ENCODE results near the gene GRIA1.

GRIA1 gene

DNA sequence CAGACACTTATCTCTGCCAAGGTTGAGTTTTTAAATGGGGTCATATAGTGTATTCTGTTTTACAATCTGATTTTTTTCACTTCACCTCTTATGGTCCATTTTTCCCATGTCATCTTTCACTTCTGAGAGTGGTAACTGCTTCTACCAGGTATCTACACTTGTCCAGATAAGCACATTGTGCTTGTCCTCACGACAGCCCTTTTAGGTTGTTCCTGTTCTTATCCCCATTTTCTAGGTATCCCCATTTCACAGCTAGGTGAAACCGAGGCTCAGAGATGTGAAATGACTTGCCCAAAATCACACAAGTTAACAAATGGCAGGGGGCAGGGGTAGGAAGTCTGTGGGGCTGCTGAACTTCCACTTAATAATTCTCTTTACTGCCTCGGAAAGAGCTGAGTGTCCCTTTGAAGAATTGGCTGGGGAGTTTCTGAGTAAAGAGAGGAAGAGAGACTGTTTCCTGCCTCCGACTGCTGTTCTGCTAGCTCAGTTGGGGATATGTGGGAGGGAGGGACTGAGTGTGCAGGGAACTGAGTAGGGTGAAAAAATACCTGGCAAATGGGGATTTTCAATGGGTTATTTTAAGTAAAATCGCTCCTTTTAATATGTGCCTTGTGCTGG is 255.4 kb downstream of the GRIA1 start:
- DNase-seq = peak; percentile 40

DNA sequence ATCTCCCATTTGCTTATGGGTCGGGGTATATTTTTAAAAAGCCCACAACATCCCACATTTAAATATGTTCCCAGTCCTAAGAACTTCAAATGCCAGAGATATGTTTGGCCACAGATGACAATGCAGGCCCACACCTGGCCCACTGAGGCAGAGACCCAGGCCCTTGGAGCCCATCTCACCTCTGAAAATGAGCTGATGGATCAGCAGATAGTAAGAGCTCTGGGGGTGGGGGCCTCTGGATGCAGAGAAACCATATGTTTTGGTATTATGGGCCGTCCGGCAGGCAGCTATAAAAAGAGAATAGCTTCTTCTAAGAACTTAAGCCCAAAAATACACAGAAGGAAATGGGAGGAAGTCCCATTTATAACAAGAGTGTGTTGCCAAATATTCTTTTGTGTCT is 256.0 kb downstream of the GRIA1 start:
- no peak for DNase-seq

DNA sequence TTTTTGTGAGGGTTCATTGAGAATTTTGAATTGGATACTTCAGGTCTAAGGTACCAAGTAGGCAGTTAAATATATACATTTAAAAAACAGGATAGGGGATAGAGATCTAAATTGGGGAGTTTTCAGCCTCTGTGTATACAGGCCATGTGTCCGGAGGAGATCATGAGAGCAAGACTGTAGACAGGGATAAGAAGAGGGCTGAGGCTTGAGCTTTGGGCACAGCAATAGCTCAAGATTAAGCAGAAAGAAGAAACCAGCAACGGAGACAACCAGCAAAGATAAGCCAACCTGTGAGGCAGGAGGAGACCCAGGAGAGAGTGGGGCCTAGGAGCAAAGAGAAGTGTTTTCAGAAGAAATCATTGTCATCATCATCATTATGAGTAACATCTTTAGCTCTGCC is 258.4 kb downstream of the GRIA1 start:
- no peak for DNase-seq

DNA sequence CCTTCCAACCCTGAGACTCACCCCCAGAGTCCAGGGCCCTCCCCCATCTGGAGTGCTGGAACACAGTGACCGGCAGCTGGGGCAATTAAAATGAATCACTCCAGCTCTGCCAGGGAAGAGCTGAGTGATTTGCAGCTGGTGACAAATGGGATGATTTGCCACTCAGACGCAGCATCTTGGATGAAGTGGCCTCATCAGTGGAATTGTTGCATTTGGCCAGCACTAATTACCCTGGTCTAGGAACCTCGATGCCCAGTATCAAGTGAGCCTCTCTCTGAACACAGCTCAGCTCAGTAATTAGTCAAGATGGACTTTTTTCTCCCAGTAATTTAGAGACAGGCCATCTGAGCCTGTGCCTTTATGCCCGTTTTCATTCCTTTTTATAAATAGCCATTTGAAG is 259.5 kb downstream of the GRIA1 start:
- no peak for DNase-seq

DNA sequence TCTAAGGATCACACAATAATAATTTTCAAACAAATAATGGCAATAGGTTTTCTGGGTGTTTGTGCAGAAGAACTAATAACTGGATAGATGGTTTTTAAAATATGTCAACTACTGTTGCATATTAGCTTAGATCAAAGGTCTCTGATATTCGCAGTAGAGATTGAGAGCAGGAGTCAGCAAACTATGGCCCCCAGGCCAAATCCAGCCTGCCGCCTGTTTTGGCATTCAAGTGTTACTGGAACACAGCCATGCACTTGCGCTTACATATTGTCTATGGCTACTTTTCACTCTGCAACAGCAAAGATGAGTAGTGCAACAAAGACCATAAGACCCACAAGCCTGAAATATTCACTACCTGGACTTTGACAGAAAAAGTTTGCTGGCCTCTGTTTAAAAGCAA is 260.8 kb downstream of the GRIA1 start:
- no peak for DNase-seq

DNA sequence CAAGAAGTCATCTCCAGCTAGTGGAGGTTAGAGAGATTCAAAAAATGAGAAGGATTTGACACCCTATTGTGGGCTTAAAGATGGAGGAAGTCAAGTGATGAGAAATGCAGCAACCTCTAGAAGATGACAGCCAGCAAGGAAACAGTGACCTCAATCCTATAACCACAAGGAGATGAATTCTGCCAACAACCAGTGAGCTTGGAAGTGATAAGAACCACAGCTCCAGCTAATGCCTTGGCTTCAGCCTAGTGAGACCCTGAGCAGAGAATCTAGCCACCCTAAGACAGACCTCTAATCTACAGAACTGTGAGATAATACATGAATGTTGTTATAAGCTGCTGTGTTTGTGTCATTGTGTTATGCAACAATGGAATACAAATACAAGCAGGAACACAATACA is 262.4 kb downstream of the GRIA1 start:
- peak; percentile 69 for DNase-seq

DNA sequence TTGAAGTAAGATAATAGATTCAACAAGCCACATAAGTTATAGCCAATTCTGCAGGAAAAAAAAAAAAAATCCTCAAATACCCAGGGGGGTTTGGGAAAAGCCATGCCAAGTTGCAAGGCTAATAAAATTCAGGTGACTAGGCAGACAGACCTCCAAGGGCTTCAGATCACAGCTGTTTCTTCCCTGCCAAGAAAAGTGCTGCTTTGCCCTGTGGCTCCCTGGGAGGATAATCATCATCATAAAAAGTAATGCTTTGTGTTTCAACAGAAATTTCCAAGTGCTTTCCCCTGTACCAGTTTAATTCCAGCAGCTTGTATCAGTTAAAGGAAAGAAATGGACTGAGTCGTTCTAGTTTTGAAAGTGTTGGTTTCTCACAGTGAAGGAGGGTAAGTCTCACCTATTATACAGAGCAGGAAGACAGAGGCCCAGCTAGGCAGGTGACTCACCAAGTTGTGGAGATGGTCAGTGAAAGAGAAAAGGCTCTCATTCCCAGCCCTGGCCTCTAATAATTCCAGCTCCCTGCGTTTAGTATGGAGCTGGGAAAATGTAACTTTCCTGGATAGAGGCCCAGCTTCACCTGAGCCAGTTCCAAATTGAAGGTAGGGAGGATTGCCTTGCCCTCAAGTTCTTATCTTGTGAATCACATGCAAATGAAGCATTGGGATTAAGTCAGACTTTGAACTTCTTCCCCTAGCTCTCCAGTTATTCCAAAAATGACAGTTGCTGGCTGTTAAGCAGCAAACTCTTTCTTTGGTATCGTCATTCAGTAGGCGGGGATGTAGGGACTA is 263.4 kb downstream of the GRIA1 start:
- no peak for DNase-seq

DNA sequence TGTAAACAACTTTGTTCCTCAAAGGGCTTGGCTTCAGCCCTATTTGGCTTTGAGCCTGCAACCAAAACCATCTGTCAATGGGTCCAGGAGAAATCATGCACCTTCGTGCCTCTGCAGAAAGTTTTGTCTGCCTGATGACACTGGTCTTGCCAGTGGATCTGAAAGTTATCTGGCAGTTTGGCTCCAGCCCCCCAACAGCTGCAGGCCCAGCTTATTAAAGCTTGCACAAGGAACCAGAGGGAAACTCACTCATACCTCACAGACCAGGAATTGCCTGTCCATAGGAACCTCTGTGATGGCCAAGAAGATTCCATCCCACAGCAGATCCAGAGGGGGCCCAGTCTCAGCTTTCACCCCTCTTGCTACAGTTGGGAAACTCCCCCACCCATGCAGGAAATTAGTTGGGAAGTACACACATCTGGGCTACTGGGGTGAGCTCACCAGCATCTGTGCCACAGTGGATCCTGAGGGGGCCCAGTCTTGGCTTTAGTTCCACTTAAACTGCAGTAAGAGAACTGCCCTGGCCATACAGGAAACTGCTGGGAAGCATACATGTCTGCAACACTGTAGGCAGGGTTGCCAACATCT is 265.5 kb downstream of the GRIA1 start:
- no peak for DNase-seq

DNA sequence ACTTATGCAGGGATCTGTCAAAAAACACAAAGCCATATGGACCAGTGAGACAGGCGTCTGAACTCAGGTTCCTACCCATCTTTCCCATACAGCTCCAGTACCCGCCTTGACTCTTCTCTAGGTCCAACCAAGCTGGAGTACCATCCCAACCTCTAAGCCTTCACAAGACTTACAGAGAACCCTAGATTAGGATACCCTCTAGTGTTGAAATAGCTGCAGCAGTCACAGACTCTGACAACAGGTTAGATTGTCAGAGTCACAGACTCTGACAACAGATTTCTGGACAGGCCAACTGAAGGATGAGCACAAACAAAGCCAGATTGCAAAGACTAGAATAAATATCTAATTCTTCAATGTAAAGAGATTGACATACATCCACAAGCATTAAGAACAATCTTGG is 266.1 kb downstream of the GRIA1 start:
- no peak for DNase-seq

DNA sequence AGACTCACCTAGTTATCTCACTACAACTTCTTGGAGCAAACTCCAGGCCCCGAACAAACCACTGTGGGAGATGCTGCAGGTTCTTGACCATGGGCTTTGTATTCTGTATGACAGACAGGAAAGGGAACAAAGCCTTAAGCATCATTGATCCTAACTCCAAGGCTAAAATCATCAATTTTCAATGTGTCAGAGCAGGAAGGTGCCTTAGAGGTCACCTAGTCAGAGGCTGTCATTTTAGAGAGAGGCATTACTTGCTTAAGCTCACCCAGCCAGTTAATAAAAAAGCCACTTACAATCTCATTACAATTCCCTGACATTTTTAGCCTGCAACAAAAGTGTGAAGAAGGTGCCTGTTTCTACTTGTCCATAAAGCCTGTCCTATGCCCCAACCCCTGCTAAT is 275.5 kb downstream of the GRIA1 start:
- DNase-seq = no peak

DNA sequence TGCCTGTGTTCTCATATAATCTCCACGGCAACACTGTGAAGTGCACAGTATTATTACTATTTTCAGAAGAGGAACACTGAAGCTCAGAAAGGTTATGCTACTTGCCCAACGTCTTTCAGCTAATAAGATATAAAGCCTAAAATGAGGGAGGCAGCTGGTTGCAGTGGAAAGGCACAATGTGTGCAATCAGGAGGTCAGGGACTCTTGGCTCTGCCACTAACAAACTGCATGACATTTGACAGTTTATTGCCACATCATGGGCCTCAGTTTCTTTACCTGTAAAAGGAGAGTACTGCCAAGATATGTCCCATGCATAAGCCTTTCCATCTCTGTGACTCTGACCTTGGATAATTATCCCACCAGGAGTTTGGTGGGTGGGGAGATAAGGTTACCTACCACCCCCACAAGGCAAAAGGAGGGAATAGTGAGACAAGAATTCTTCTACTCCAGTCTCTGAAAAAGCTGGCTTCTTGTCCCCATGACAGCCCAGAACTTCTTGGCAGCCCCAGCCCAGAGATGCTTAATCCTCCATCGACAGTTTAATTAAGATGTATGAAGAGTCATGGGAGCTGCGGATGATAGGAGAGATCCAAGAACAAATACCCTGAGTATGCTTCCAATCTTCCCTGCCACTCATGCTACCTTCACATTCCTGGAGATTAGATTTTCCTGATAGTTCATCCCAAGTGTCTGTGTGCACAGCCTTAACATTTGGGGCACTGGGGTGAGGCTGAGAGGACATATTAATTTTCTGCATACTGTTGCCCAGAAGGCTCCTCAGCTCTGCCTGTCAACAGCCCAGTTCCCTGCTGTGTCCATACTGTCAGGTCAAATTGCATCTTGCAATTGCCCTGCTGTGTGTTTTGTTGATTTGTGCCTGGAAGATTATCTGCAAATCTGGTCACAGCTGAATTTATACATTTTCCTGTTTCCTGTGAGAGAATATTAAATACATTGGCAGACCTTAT is 277.0 kb downstream of the GRIA1 start:
- DNase-seq = no peak

DNA sequence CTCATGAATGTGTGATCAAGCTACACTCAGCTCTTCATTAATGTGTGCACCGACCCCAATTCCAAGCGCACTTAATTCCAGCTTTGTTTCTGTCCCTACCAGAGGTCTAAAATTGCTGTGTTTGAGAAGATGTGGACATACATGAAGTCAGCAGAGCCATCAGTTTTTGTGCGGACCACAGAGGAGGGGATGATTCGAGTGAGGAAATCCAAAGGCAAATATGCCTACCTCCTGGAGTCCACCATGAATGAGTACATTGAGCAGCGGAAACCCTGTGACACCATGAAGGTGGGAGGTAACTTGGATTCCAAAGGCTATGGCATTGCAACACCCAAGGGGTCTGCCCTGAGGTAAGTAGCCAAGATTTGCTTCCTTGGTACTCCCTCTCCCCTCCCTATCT is 279.6 kb downstream of the GRIA1 start:
- DNase-seq = no peak

DNA sequence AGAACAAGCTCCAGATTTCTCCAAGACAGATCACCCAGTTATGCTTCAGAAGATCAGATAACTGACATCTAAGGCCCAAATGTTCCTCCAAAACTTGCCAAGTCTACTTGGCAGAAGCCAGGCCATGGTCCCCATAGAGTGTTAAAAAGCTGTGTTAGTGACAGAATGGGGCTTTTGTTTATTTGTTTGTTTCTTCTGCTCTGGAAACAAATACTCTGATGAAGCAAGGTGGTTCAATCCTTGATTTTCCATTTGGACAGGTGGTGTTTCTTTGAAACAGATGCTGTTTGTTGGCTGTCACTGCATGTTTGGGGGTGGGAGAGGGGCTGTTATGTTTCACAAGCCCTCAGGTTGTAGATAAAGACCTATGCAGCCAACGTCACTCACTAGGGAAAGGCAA is 284.2 kb downstream of the GRIA1 start:
- no peak for DNase-seq

DNA sequence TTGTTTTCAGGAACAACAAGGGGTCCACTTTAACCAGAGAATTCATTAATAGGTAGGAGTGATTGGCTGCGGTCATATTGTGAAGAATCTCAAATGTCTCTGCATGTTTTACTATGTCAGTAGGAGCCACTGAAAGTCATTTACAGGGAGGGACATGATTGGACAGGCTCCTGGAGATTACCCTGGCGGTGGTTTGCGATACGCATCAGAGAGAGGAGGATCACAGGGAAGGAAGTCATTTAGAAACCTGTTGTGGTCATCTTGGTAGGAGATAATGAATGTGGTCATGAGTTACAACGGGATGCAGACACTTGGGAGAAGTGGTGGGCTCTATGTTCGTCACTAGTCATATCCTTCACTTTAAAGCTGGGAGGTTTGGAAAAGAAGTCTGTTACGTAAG is 285.5 kb downstream of the GRIA1 start:
- DNase-seq = no peak

DNA sequence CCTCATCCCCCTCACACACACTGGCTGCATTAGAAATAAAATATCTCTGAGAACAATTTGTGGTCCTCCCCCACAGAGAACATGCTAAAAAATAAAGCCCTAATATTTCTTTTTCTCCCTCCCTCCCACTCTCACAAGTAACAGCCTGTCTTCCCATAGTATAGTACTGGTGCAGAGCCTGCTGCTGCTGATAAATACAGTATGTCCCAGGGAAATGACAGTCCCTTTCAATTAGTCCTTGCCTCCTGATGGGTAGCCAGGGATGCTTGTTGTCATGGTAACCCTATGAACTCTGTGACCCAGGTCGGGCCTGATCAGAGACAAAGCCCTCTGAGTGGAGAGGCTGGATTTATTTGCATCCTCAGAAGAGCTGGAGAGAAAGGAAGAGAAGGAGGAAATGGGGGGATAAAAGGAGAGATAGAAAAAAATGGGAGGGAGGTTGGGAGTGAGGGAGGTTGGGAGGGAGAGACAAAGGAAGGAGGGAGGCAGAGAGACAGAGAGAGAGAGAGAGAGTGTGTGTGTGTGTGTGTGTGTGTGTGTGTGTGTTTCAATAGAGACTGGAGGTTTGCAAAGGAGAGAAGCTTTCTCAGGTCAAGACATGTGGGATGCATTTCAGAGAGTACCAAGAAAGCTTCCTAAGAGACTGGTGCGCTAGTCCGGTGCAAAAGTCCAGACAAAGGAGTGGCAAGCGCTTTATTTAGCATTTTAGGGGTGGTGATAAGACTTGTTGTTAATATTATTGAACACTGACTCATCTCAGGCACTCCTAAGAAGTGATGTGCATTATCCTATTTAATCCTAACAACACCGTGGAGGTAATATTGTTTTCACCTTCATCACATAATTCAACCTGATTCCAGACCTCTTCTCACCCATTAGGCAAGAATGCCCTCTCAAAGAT is 287.5 kb downstream of the GRIA1 start:
- no peak for DNase-seq

DNA sequence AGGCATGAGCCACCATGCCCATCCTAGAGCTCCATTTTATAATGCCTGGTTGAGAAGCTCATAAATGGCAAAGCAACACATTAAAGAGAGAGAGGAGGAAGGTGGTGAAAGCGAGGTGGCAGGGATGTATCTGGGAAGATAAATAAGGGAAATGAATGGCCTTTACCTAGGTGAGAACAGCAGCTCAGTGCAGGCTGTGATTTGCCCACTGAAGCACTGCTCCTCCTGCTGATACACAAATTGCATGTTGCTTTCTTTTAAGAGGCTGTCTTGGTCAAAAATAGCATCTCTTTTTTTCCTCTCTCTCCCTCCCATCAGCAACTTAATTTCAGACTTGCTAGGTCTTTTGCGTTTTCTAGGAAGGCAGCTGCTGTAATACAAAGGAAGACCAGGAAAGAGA is 289.4 kb downstream of the GRIA1 start:
- DNase-seq = no peak

DNA sequence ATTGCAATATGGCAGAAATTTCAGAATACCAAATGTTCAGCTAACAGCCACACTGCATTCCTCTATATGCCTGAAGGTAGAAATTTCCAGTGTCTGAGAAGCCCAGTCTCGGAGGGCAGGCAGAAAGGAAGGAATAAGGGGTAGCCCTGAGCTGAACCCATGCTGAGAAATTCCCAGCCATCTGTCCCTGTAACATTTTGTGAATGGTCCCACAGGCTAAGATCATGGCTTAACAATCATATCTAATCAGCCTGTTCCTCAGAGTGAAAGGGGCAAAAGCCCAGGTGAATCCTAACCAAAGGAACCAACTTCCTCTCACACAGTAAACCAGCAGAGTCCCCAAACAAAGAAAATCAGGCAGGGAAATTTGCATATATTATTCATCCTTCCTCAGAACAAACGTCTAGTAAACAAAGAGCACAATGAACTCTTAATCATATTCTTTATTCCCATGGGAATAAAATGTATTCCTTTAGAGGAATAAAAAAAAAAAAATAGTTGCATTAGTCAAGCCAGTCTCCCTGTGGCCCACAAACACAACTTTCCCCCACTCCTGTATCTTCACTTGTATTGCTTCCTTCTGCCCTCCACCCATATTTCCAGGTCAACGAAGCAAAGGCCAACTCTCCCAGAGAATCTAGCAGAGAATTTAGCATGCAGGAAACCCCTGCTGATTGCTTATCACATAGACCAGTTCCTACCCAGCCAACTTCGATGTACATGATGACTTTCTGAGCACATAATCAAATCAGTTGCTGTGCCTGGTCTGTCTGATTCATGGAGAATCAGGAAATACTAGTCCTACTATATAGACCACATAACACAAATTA is 290.6 kb downstream of the GRIA1 start:
- no peak for DNase-seq

DNA sequence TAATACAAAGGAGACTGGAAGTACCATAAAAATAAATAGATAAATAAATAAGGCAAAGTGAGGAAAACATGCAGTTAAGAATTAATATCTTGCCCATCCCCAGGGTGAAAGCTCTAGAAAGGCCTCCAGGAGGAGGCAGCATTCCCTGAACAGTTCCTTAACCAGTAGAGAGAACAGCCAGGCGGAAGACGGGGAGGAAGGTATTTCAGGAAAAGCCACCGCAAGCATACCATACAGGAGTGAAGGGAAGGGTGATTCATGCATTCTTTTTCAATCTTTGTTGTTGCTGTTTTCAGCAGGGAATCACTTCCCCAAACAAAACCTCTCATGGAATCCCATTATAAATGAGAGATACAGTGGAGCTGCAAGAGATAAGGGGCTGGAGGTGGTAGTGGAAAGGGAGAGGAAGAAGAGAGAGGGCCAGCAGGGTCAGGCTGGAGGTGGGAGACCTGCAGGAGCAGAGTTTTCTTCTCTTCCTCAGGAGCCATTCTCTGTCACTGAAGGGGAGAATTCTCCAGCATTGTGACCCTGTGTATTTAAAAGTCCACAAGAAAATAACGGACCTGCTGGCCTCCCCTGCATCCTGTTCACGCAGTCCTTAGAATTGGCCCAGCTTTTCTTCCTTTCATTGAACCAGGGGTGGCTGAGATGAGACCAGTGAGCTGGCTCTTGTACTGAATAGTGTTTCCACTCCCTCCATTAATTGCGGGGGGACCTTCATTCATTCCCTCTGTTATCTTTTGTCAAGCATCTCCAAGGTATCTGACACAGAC is 292.3 kb downstream of the GRIA1 start:
- DNase-seq = no peak

DNA sequence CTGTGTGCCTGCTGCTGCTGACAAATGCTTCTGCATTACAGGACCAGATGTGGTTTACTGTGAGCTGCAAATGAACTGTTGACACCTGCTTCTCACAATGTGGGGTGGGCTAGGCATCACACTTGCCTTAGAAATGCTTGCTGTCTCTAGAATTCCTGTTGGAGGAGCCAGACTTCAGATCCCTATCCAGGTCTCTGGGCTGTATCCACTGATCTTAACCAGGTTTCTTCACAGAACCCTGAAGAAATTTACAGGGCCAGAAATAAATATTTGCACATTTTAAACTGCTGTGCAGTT is 292.8 kb downstream of the GRIA1 start:
- no peak for DNase-seq

DNA sequence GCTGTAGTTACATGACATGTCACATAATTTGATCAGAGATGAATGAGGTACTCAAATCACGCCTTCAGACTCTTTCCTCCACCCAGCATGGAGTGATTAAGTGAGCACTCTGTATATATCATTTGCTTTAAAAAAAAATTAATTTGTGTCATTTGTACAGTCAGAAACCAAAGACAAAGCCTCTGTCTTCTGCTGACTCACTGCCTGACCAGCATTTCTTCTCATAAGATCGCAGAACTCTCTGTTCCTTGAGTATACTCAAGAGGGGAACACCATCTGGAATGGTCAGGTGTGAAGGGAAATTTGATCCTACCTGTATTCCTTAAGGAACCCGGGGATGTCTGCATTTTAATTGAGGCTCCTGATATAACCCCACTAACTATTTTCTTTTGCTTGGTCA is 293.8 kb downstream of the GRIA1 start:
- DNase-seq = no peak

DNA sequence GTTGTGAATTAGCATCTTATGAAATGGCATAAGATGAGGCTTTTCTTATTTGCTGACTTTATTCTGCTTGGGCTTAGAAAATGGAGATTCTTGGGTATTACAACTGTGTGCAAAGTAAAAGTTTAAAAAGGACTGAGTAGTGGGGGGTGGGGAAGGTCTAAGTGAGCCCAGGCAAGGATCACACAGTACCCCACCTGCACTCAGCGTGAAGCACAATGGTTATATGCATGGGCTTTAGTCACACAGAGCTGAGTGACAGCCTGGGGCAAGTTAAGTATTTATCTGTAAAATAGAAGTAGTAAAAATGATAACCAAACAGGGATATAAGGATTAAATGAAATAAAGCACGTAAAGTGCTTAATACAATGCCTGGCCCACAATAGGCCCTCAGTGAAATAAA is 300.9 kb downstream of the GRIA1 start:
- no peak for DNase-seq

All from GDM1 (cell line).